B cell (primary cell): ENCODE measurements around the gene MEG3. TPM values are rescaled to one million over a fixed set of nuclear protein-coding genes. Genes with fewer than 3 reads are reported as not detected.

Experiments
- ATAC-seq: fragments of 200-7000 bp; cut with Tn5 transposase; one replicate; pipeline ENCODE4 v1.10.0; 2021; ENCODE audit warnings: low read depth, mild to moderate bottlenecking, moderate number of reproducible peaks, moderate library complexity
- CTCF ChIA-PET: fragments of 350-600 bp; sonication (Branson Sonifier 250); formaldehyde crosslinking; loops from one replicate; lab custom pipeline; 2021; ENCODE audit warnings: antibody characterized with exemption, inconsistent platforms; lab: Charles Lee
- POLR2A ChIA-PET: fragments of 350-600 bp; sonication (Branson Sonifier 250); formaldehyde crosslinking; loops from one replicate; lab custom pipeline; 2021; ENCODE audit warnings: antibody characterized with exemption; lab: Charles Lee
- DNase-seq: peaks from one replicate; pipeline ENCODE4 v3.0.0; 2013
- H2AFZ ChIP-seq: 2 replicates; pipeline ENCODE4 v1.6.1; 2012; ENCODE audit warnings: mild to moderate bottlenecking, low read depth, low read length; ENCODE audit not compliant: insufficient read depth, poor library complexity, severe bottlenecking
- H3K27ac ChIP-seq, 2 donors: 1 replicate in 1 of 2; 2 replicates in 1 of 2; pipeline ENCODE4 v1.5.1; 2012 to 2013; ENCODE audit warnings: low read length in 2 of 2, mild to moderate bottlenecking in 2 of 2, moderate library complexity in 1 of 2
- H3K27me3 ChIP-seq, 4 experiments: fragments of 200-600 bp in 1 of 4; sonication (generic) in 1 of 4; replicated peaks in 1 of 4; 1 replicate in 2 of 4; 2 replicates in 2 of 4; pipeline versions ENCODE4 v1.6.1 to v1.7.0; 2013 to 2016; ENCODE audit warnings: low read length in 3 of 4, mild to moderate bottlenecking in 2 of 4, mixed read lengths in 1 of 4, moderate library complexity in 1 of 4; ENCODE audit not compliant: insufficient read depth in 4 of 4, control insufficient read depth in 3 of 4; ENCODE audit errors: control extremely low read depth in 1 of 4
- H3K36me3 ChIP-seq, 2 experiments: replicated peaks in 1 of 2; 1 replicate in 1 of 2; 2 replicates in 1 of 2; pipeline versions ENCODE4 v1.6.1 to v1.7.1; 2013; ENCODE audit warnings: low read length in 1 of 2; ENCODE audit not compliant: insufficient read depth in 2 of 2, control insufficient read depth in 1 of 2; ENCODE audit errors: control extremely low read depth in 1 of 2, extremely low read depth in 1 of 2
- H3K4me1 ChIP-seq, 2 donors: fragments of 200-600 bp in 1 of 2; sonication (generic) in 1 of 2; 1 replicate in 1 of 2; 2 replicates in 1 of 2; pipeline versions ENCODE4 v1.5.1 to v1.6.1; 2013 to 2017; ENCODE audit warnings: low read length in 2 of 2; ENCODE audit not compliant: control insufficient read depth in 2 of 2, insufficient read depth in 2 of 2
- H3K4me2 ChIP-seq: replicated peaks from 2 replicates; pipeline ENCODE3; 2012; ENCODE audit warnings: mild to moderate bottlenecking, low read depth, low read length; ENCODE audit not compliant: poor library complexity, severe bottlenecking
- H3K4me3 ChIP-seq, 5 experiments: fragments of 200-600 bp in 1 of 5; sonication (generic) in 1 of 5; 1 replicate in 3 of 5; 2 replicates in 2 of 5; pipeline versions ENCODE4 v1.5.1 to v1.7.0; 2011 to 2016; ENCODE audit warnings: low read length in 4 of 5, mild to moderate bottlenecking in 4 of 5, low read depth in 2 of 5, control low read depth in 1 of 5, moderate library complexity in 1 of 5; ENCODE audit not compliant: insufficient read depth in 1 of 5; ENCODE audit errors: control extremely low read depth in 1 of 5, extremely low read depth in 1 of 5
- H3K79me2 ChIP-seq: fragments of 200-600 bp; sonication (generic); one replicate; pipeline ENCODE4 v1.6.0; 2016; ENCODE audit warnings: low read length; ENCODE audit not compliant: control insufficient read depth, insufficient read depth
- H3K9ac ChIP-seq: fragments of 200-600 bp; sonication (generic); 2 replicates; pipeline ENCODE4 v1.6.1; 2017; ENCODE audit warnings: mild to moderate bottlenecking, low read length, moderate library complexity
- H3K9me3 ChIP-seq, 3 donors: one replicate each; pipeline versions ENCODE4 v1.6.1 to v1.7.1; 2013; ENCODE audit warnings: low read length in 2 of 3; ENCODE audit not compliant: control insufficient read depth in 2 of 3, insufficient read depth in 1 of 3; ENCODE audit errors: control extremely low read depth in 1 of 3
- H4K20me1 ChIP-seq: 2 replicates; pipeline ENCODE4 v1.6.0; 2012; ENCODE audit warnings: mild to moderate bottlenecking, low read length; ENCODE audit not compliant: insufficient read depth, control insufficient read depth, poor library complexity, severe bottlenecking
- H3K27ac Mint-ChIP-seq: one replicate; pipeline ENCODE4 v1.8.0; 2021; ENCODE audit warnings: mixed read lengths
- H3K27me3 Mint-ChIP-seq: one replicate; pipeline ENCODE4 v1.8.0; 2021; ENCODE audit warnings: mixed read lengths
- H3K4me1 Mint-ChIP-seq: one replicate; pipeline ENCODE4 v1.8.0; 2021; ENCODE audit warnings: mixed read lengths
- H3K4me3 Mint-ChIP-seq: one replicate; pipeline ENCODE4 v1.8.0; 2021; ENCODE audit warnings: mixed read lengths
- H3K9me3 Mint-ChIP-seq: one replicate; pipeline ENCODE4 v1.8.0; 2022; ENCODE audit warnings: mixed read lengths; ENCODE audit not compliant: insufficient read depth
- CTCF ChIP-seq: fragments of 200-600 bp; IDR thresholded peaks from one replicate; pipeline ENCODE4 v1.8.0; 2022; ENCODE audit warnings: antibody characterized with exemption, mild to moderate bottlenecking
- EZH2 ChIP-seq: IDR thresholded peaks from 2 replicates; pipeline ENCODE4 v1.6.1; 2012; ENCODE audit warnings: borderline replicate concordance, low read depth, mild to moderate bottlenecking, moderate library complexity, low read length; ENCODE audit not compliant: insufficient read depth, poor library complexity, severe bottlenecking
- WGBS: methylation state at CpG from one replicate; pipeline ENCODE4 v1.1.5; 2013; ENCODE audit warnings: missing lambda C conversion rate; ENCODE audit not compliant: insufficient coverage; 5-methylcytosine and 5-hydroxymethylcytosine counted together
- intact Hi-C: fragments of 100-400 bp; cut with micrococcal nuclease; formaldehyde crosslinking; loops from one replicate; pipeline ENCODE4 v1.10.0; 2022
- polyA plus RNA-seq: library from polyadenylated mRNA; depleted of rRNA; stranded (reverse); fragments of >200 nt; gene quantifications from 2 replicates; pipeline ENCODE4 v1.2.3, GENCODE V29; 2012
- total RNA-seq, 2 donors: library from RNA; stranded (reverse); fragments of 120-200 nt in 1 of 2; gene quantifications; 1 replicate in 1 of 2; 2 replicates in 1 of 2; pipeline versions ENCODE4 v1.2.3 to v1.2.4, GENCODE V29; 2013 to 2022

MEG3 gene
- total and polyA plus RNA-seq, 2 donors (not counting 1 experiment from before 2014, with no cell fraction given): 0.13 TPM; not detected in 1

GRCh38 chr14:100784523-100785337 lies 41.2 kb upstream of the MEG3 start:
- Histone ChIP-seq H3K36me3 (no peaks in the 10 kb centered on the region), H3K27me3 (no peaks in the 10 kb centered on the region), H3K4me3 (no peak overlapping the region), H3K4me1 (no peaks in the 10 kb centered on the region), H3K9me3 (peaks cover 0 to 4% (median 0%) of the 10 kb centered on the region in 3 donors), H3K4me2 (no peak overlapping the region), H3K79me2 (no peaks in the 10 kb centered on the region), H2AFZ (no peak overlapping the region), H4K20me1 (no peaks in the 10 kb centered on the region), H3K9ac (no peak overlapping the region), H3K27ac (no peak overlapping the region)
- no peaks in the 10 kb centered on the region for H3K9me3 Mint-ChIP-seq
- H3K27me3 Mint-ChIP-seq: no peaks in the 10 kb centered on the region
- WGBS: 85% methylated on average over 10 of the region's 11 CpGs
- intact Hi-C loops: no loop called here
- no peak for TF ChIP-seq EZH2
- TF ChIP-seq CTCF: no peak
- no peak overlapping the region for H3K27ac Mint-ChIP-seq
- no peaks in the 10 kb centered on the region for H3K4me1 Mint-ChIP-seq
- no peak for DNase-seq
- H3K4me3 Mint-ChIP-seq: no peak overlapping the region
- no peak for ATAC-seq
- ChIA-PET CTCF (no interaction called here), POLR2A (no interaction called here)

GRCh38 chr14:100785338-100785615 lies 40.6 kb upstream of the MEG3 start:
- H3K9me3 Mint-ChIP-seq: no peaks in the 10 kb centered on the region
- no peak for ATAC-seq

More at GRCh38 chr14:100785338-100785615, 40.6 kb upstream of the MEG3 start:
- H3K4me1 ChIP-seq: no peaks in the 10 kb centered on the region
- Mint-ChIP-seq H3K27ac (no peak overlapping the region), H3K4me1 (no peaks in the 10 kb centered on the region), H3K27me3 (no peaks in the 10 kb centered on the region), H3K4me3 (no peak overlapping the region)
- H3K9ac ChIP-seq: no peak overlapping the region
- intact Hi-C loops: no loop called here
- H3K36me3 ChIP-seq: no peaks in the 10 kb centered on the region
- no peak overlapping the region for H3K4me2 ChIP-seq
- no peaks in the 10 kb centered on the region for H3K27me3 ChIP-seq
- ChIA-PET POLR2A (no interaction called here), CTCF (no interaction called here)
- H3K9me3 ChIP-seq: peaks cover 0 to 4% (median 0%) of the 10 kb centered on the region in 3 donors
- TF ChIP-seq EZH2 (no peak), CTCF (no peak)
- no peak overlapping the region for H3K27ac ChIP-seq
- DNase-seq: no peak
- no peak overlapping the region for H2AFZ ChIP-seq
- H4K20me1 ChIP-seq: no peaks in the 10 kb centered on the region
- no peak overlapping the region for H3K4me3 ChIP-seq
- 99% methylated on average over 4 of the region's 4 CpGs for WGBS
- no peaks in the 10 kb centered on the region for H3K79me2 ChIP-seq
